ENCODE measurements around the gene PRMT5.

The PRMT5 gene

DNA sequence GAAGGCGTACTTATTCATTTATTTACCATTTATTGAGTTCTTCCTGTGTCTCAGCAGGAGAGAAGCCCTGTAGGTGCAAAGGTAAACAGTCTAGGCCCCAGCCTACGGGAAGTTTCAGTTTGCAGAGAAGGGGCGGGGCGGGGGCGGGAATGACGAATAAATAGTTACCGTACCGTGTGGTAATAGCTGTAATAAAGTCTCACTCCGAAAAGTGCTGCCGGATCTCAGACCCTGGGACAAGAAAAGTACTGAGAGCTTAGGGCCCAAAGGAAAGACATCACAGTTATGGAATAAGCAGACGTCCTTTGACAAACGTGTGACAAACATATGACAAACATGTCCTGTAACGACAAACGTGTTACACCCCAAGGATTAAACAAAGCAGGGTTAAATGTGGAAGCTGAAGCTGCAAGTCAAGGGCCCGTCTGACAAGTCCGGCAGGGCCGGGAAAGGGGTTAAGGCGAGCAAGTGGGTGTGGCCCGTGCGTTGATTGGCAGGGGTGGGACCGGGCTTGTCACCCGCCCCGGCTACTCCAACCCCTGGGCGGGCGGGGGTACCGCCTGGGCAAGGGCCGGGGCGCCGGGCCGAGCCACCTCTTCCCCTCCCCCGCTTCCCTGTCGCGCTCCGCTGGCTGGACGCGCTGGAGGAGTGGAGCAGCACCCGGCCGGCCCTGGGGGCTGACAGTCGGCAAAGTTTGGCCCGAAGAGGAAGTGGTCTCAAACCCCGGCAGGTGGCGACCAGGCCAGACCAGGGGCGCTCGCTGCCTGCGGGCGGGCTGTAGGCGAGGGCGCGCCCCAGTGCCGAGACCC lies 57.7 kb downstream of the PRMT5 start, which contains the start of gene LRP10:
TSS of gene LRP10 (plus strand) at position 517 of the 809 bp plus-strand sequence. CDS start 564 bp downstream, outside the sequence.
- Histone ChIP-seq H3K4me2 (ENCODE audit: low read length) (peak within 1 kb of the TSS; percentile 93), H3K4me3 (ENCODE audit: low read length) (peak within 1 kb of the TSS; percentile 94), H3K36me3 (ENCODE audit: control insufficient read depth, insufficient read depth, low read length) (peaks cover 8% of the 10 kb centered on the region), H2BK5ac (ENCODE audit: low read length) (peak within 1 kb of the TSS; percentile 99), H3K56ac (ENCODE audit: low read length) (peak within 1 kb of the TSS; percentile 96), H4K5ac (ENCODE audit: low read length) (no peak within 1 kb of the TSS), H3K79me1 (ENCODE audit: low read length) (peaks cover 2% of the 10 kb centered on the region), H3K27me3 (ENCODE audit: insufficient read depth, low read length, poor library complexity) (no peaks in the 10 kb centered on the region), H3K4ac (ENCODE audit: low read depth, low read length) (peak within 1 kb of the TSS; percentile 95), H2BK15ac (replicated peaks; ENCODE audit: low read depth) (peak within 1 kb of the TSS; percentile 61), H3K79me2 (ENCODE audit: control insufficient read depth, insufficient read depth, low read length) (no peaks in the 10 kb centered on the region), H3K4me1 (ENCODE audit: control insufficient read depth, low read depth, low read length) (no peaks in the 10 kb centered on the region), H2AK5ac (ENCODE audit: low read length) (peak within 1 kb of the TSS; percentile 22), H4K8ac (ENCODE audit: low read depth, low read length) (peak within 1 kb of the TSS; percentile 43), H3K18ac (ENCODE audit: low read length) (peak within 1 kb of the TSS; percentile 97), H3K9ac (ENCODE audit: low read length) (peak within 1 kb of the TSS; percentile 97), H3K27ac (ENCODE audit: low read depth, low read length) (peak within 1 kb of the TSS; percentile 99), H3K23ac (ENCODE audit: low read length) (peak within 1 kb of the TSS; percentile 89), H2BK120ac (ENCODE audit: low read depth, low read length) (peak within 1 kb of the TSS; percentile 56)
- no CpG with 5 or more reads among the region's 50 CpGs for WGBS (ENCODE audit: extremely low coverage, insufficient coverage, low lambda C conversion rate)
- peak; percentile 98 for DNase-seq

DNA sequence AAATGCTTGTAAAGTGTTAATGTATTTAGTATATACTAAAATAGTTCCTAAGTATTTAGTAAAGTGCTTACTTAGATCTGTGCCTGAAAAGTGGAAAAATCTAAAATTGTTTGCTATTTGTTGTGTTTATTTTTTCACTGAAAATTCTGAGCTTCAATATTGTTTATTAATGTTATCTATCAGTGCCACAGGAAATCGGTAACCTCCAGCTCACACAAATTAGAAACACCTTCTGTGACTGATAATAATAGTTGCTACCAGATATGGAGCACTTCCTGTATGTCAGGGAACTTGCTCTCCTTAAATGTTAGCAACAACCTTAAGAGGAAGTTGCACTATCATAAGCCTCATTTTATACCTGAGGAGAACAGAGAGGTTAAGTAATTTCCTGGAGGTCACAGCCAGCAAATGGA lies 58.4 kb downstream of the PRMT5 start:
- H3K18ac ChIP-seq (ENCODE audit: low read length): no peak overlapping the region
- no peak overlapping the region for H2BK120ac ChIP-seq (ENCODE audit: low read depth, low read length)
- no peak overlapping the region for H4K5ac ChIP-seq (ENCODE audit: low read length)
- H3K23ac ChIP-seq (ENCODE audit: low read length): no peak overlapping the region
- no peak overlapping the region for H4K8ac ChIP-seq (ENCODE audit: low read depth, low read length)
- H3K27ac ChIP-seq (ENCODE audit: low read depth, low read length): peak overlapping the region; percentile 66
- H3K4ac ChIP-seq (ENCODE audit: low read depth, low read length): no peak overlapping the region
- no peak overlapping the region for H3K4me3 ChIP-seq (ENCODE audit: low read length)
- WGBS (ENCODE audit: extremely low coverage, insufficient coverage, low lambda C conversion rate): no CpG with 5 or more reads among the region's 1 CpG
- H3K4me1 ChIP-seq (ENCODE audit: control insufficient read depth, low read depth, low read length): no peaks in the 10 kb centered on the region
- H3K79me1 ChIP-seq (ENCODE audit: low read length): peaks cover 2% of the 10 kb centered on the region
- peak overlapping the region; percentile 61 for H2BK5ac ChIP-seq (ENCODE audit: low read length)
- H3K36me3 ChIP-seq (ENCODE audit: control insufficient read depth, insufficient read depth, low read length): peaks cover 8% of the 10 kb centered on the region
- H3K4me2 ChIP-seq (ENCODE audit: low read length): peak overlapping the region; percentile 28
- H3K56ac ChIP-seq (ENCODE audit: low read length): peak overlapping the region; percentile 12
- H2BK15ac ChIP-seq (replicated peaks; ENCODE audit: low read depth): no peak overlapping the region
- no peaks in the 10 kb centered on the region for H3K79me2 ChIP-seq (ENCODE audit: control insufficient read depth, insufficient read depth, low read length)
- no peak overlapping the region for H3K9ac ChIP-seq (ENCODE audit: low read length)
- no peak overlapping the region for H2AK5ac ChIP-seq (ENCODE audit: low read length)
- no peak for DNase-seq
- H3K27me3 ChIP-seq (ENCODE audit: insufficient read depth, low read length, poor library complexity): no peaks in the 10 kb centered on the region

All from mesendoderm (in vitro differentiated cells).